GM12892 (cell line): Measurements from ENCODE around the gene RAB9B.

Experiments
- POLR2A ChIP-seq: IDR thresholded peaks from 2 replicates; pipeline ENCODE4 v1.6.1; 2011; ENCODE audit warnings: low read depth, low read length, control low read depth
- POLR2AphosphoS5 ChIP-seq: IDR thresholded peaks from 2 replicates; pipeline ENCODE4 v1.6.1; 2011; ENCODE audit warnings: low read depth, low read length, control low read depth
- TAF1 ChIP-seq: IDR thresholded peaks from 2 replicates; pipeline ENCODE4 v1.6.1; 2011; ENCODE audit warnings: low read depth, mild to moderate bottlenecking, control low read depth, low read length, borderline replicate concordance

DNA sequence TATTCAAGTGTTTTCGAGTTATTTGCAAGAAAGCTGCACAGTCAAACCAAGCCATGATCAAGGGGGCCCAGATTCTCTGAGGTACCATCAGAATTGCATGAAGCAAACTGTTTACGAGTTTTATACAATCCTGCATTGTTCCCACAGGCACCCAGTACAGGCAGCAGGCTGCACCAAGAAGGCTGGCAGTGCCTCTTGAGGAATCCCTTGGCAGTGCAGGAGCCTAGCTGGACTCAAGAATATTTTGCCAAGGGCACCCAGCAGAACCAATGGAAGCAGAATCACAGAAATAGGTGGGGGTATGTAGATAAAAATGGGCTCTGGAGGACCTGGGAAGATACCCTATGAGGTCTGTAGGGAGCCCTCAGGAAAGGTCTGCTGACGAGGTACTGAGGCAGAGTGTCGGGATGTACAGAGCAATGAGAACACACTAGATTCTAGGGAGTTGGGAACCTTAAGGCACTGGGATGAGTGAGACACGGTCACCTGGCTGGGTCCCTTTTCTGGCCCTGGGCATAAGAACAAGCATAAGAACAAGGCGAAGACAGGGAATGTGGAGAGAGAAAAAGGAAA lies 57.9 kb downstream of the RAB9B start:
- TF ChIP-seq TAF1 (no peak), POLR2A (no peak), POLR2AphosphoS5 (no peak)
